Measurements from ENCODE around the gene UCP2.

UCP2 gene

DNA sequence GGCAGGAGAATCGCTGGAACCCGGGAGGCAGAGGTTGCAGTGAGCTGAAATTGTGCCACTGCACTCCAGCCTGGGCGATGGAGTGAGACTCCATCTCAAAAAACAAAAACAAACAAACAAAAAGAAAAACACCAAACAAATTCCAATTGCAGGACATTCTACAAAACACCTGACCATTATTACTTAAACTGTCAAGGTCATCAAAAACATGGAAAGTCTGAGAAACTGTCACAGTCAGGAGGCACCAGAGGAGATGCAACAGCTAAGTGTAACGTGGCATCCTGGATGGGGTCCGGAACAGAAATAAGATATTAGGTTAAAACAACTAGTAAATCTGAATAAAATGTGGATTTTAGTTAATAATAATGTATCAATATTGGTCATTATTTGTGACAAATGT, 32.7 kb downstream of the UCP2 start:
- H3K4me2 ChIP-seq, result no peak overlapping the region
- no peak overlapping the region for H3K27ac ChIP-seq
- no peaks in the 10 kb centered on the region for H4K20me1 ChIP-seq (ENCODE audit: insufficient read depth)
- no peaks in the 10 kb centered on the region for H3K4me1 ChIP-seq (ENCODE audit: low read depth, poor library complexity, severe bottlenecking)
- H3K9ac ChIP-seq, result no peak overlapping the region
- H3K4me3 ChIP-seq (IDR thresholded peaks at IDR 0.05; ENCODE audit: insufficient read depth, low read depth, low read length), result no peak overlapping the region
- H3K36me3 ChIP-seq (ENCODE audit: insufficient read depth), result no peaks in the 10 kb centered on the region
- H2AFZ ChIP-seq (ENCODE audit: low read depth), result no peak overlapping the region
- TF ChIP-seq, protein P1, sequence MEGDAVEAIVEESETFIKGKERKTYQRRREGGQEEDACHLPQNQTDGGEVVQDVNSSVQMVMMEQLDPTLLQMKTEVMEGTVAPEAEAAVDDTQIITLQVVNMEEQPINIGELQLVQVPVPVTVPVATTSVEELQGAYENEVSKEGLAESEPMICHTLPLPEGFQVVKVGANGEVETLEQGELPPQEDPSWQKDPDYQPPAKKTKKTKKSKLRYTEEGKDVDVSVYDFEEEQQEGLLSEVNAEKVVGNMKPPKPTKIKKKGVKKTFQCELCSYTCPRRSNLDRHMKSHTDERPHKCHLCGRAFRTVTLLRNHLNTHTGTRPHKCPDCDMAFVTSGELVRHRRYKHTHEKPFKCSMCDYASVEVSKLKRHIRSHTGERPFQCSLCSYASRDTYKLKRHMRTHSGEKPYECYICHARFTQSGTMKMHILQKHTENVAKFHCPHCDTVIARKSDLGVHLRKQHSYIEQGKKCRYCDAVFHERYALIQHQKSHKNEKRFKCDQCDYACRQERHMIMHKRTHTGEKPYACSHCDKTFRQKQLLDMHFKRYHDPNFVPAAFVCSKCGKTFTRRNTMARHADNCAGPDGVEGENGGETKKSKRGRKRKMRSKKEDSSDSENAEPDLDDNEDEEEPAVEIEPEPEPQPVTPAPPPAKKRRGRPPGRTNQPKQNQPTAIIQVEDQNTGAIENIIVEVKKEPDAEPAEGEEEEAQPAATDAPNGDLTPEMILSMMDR (conservative IDR thresholded peaks at IDR 0.05; ENCODE audit: low read depth, low read length), result no peak
- no peaks in the 10 kb centered on the region for H3K27me3 ChIP-seq (ENCODE audit: insufficient read depth, low read depth)
- H3K79me2 ChIP-seq (ENCODE audit: insufficient read depth, low read depth), result no peaks in the 10 kb centered on the region

DNA sequence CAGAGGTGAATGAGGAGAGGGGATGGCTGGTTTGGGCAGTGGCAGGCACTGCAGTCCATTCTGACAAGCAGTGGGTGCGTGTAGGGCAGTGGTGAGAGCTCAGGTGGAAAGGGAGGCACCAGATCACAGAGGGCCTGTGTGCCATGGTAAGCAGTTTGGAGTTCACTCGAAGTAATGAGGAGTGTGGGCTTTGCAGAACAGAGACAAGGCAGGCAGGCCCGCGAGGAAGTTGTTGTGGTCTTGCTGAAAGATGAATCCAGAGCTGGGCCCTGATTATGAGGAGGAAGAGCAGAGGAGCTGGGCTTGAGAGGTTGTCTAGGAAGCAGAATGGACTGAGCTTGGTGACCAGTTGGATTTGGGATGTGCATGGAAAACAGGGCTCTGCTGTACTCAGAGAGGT, 33.4 kb downstream of the UCP2 start:
- no peak overlapping the region for H3K4me3 ChIP-seq (IDR thresholded peaks at IDR 0.05; ENCODE audit: insufficient read depth, low read depth, low read length)
- no peaks in the 10 kb centered on the region for H3K27me3 ChIP-seq (ENCODE audit: insufficient read depth, low read depth)
- H3K27ac ChIP-seq, result no peak overlapping the region
- TF ChIP-seq, protein P1 (conservative IDR thresholded peaks at IDR 0.05; ENCODE audit: low read depth, low read length), result no peak
- H3K4me1 ChIP-seq (ENCODE audit: low read depth, poor library complexity, severe bottlenecking), result no peaks in the 10 kb centered on the region
- no peaks in the 10 kb centered on the region for H4K20me1 ChIP-seq (ENCODE audit: insufficient read depth)
- no peak overlapping the region for H3K4me2 ChIP-seq
- no peak overlapping the region for H3K9ac ChIP-seq
- H3K79me2 ChIP-seq (ENCODE audit: insufficient read depth, low read depth), result no peaks in the 10 kb centered on the region
- H3K36me3 ChIP-seq (ENCODE audit: insufficient read depth), result no peaks in the 10 kb centered on the region
- no peak overlapping the region for H2AFZ ChIP-seq (ENCODE audit: low read depth)

DNA sequence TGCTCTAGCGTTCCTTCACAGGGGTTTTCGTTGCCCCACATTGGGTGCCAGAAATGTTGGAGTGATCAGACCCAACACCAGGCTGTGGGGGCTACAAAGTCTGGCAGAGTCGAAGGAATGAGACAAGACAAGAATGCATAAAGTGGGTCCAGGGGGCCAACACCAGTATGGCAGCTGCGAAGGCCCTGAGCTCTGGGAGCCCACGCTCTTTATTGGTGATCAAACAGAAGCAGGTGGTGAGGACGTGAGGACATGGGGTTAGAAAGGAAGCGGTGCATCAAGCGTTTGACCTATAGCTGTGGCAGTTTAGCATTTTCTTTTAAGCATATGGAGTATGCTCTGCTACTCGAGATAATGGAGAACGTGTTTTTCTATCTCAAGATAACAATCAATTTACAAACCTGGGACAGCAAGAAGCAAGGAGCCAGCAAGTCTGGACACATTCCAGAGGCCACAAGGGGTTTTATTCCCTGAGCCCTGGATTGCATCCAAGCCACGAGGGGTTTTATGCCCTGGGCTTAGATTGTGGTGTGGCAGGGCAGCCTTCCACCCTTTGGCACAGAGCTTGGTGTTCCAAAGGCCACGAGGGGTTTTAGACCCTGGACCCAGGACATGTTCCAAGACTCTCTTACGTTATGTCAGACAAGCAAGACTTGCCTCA, 35.7 kb downstream of the UCP2 start:
- H3K79me2 ChIP-seq (ENCODE audit: insufficient read depth, low read depth), result no peaks in the 10 kb centered on the region
- no peak overlapping the region for H3K4me3 ChIP-seq (IDR thresholded peaks at IDR 0.05; ENCODE audit: insufficient read depth, low read depth, low read length)
- TF ChIP-seq, protein P1 (conservative IDR thresholded peaks at IDR 0.05; ENCODE audit: low read depth, low read length), result no peak

DNA sequence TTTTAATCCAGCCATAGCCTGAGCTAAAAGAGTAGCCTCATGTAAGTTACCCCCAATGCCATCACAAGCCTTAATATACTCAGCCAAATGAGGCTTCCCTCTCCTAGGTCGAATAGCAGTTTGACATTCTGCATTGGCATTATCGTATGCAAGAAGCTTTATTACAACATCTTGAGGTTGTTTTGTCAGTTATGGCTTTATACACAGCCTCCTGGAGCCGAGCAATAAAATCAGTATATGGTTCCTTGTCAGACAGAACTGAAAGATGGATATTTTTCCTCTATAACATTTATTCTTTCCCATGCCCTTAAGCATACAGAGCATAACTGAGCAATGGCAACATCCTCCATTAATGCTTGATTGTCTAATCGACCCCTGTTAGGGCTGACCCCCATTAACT, 37.2 kb downstream of the UCP2 start:
- no peaks in the 10 kb centered on the region for H3K27me3 ChIP-seq (ENCODE audit: insufficient read depth, low read depth)
- no peaks in the 10 kb centered on the region for H3K36me3 ChIP-seq (ENCODE audit: insufficient read depth)
- H3K9ac ChIP-seq, result no peak overlapping the region
- TF ChIP-seq, protein P1 (conservative IDR thresholded peaks at IDR 0.05; ENCODE audit: low read depth, low read length), result no peak
- H3K4me1 ChIP-seq (ENCODE audit: low read depth, poor library complexity, severe bottlenecking), result no peaks in the 10 kb centered on the region
- no peaks in the 10 kb centered on the region for H4K20me1 ChIP-seq (ENCODE audit: insufficient read depth)
- no peak overlapping the region for H3K4me2 ChIP-seq
- H3K4me3 ChIP-seq (IDR thresholded peaks at IDR 0.05; ENCODE audit: insufficient read depth, low read depth, low read length), result no peak overlapping the region
- no peak overlapping the region for H3K27ac ChIP-seq
- H3K79me2 ChIP-seq (ENCODE audit: insufficient read depth, low read depth), result no peaks in the 10 kb centered on the region
- no peak overlapping the region for H2AFZ ChIP-seq (ENCODE audit: low read depth)

More for the DNA sequence above, 35.7 kb downstream of the UCP2 start:
- H3K4me1 ChIP-seq (ENCODE audit: low read depth, poor library complexity, severe bottlenecking), result no peaks in the 10 kb centered on the region
- H3K27me3 ChIP-seq (ENCODE audit: insufficient read depth, low read depth), result no peaks in the 10 kb centered on the region
- no peaks in the 10 kb centered on the region for H3K36me3 ChIP-seq (ENCODE audit: insufficient read depth)
- H3K4me2 ChIP-seq, result no peak overlapping the region
- H4K20me1 ChIP-seq (ENCODE audit: insufficient read depth), result no peaks in the 10 kb centered on the region
- no peak overlapping the region for H3K9ac ChIP-seq
- no peak overlapping the region for H3K27ac ChIP-seq
- no peak overlapping the region for H2AFZ ChIP-seq (ENCODE audit: low read depth)
